ENCODE results near the gene IKZF1.

Gene IKZF1

DNA sequence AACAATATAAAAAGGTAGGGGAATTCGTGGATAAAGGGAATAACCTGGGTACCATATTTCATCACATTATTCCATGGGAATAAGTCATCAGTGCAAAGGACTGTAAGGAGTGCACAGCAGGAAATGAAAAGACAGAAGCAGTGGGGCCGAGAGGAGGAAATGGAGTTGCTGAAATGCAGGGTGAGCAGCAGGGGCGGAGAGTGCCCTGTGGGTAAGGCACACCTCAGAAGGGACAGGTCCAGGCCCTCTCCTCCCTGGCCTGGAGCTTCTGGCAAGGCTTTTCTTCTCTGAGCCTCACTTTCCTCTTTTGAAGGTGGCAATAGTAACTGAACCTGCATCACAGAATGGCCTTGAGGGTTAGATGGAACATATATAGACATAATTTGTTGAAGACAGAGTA lies 26.2 kb downstream of the IKZF1 start:
- FAIRE-seq (no peak), DNase-seq (ENCODE audit: insufficient read length, low spot score) (no peak)
- TF ChIP-seq, protein P1, sequence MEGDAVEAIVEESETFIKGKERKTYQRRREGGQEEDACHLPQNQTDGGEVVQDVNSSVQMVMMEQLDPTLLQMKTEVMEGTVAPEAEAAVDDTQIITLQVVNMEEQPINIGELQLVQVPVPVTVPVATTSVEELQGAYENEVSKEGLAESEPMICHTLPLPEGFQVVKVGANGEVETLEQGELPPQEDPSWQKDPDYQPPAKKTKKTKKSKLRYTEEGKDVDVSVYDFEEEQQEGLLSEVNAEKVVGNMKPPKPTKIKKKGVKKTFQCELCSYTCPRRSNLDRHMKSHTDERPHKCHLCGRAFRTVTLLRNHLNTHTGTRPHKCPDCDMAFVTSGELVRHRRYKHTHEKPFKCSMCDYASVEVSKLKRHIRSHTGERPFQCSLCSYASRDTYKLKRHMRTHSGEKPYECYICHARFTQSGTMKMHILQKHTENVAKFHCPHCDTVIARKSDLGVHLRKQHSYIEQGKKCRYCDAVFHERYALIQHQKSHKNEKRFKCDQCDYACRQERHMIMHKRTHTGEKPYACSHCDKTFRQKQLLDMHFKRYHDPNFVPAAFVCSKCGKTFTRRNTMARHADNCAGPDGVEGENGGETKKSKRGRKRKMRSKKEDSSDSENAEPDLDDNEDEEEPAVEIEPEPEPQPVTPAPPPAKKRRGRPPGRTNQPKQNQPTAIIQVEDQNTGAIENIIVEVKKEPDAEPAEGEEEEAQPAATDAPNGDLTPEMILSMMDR (IDR thresholded peaks at IDR 0.05; ENCODE audit: insufficient read depth, missing control alignments): no peak

DNA sequence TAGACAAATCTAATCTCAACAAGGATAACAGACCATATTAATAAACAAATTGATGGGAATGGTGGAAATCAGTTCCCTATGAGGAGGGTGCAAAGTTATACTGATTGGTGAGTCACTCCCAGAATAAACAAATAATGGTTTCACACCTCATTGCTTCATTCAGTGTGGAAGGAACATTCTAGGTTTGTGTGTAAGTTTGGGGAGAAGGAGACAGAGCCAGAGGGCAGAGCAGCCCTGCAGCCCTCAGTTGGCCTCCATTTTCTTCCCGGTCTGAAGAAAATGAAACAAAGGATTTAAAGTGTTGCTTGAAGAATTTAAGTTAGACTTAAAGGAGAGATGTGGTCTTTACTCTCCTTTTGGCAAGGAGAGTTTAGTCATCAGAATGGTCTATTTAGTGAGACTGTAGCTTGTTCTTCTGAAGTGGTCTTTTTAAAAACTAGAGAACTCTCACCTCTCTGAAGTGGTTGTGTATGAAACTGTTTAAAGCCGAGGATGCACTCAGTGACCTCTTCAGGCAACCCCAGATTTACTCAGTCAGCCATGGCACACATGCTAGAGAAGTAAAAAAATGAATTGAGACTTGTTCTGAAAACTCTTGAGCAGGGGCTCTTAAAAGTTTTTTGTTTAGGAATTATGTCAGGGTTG lies 27.2 kb downstream of the IKZF1 start:
- TF ChIP-seq, protein P1 (IDR thresholded peaks at IDR 0.05; ENCODE audit: insufficient read depth, missing control alignments): no peak
- no peak for DNase-seq (ENCODE audit: insufficient read length, low spot score)
- FAIRE-seq: no peak

DNA sequence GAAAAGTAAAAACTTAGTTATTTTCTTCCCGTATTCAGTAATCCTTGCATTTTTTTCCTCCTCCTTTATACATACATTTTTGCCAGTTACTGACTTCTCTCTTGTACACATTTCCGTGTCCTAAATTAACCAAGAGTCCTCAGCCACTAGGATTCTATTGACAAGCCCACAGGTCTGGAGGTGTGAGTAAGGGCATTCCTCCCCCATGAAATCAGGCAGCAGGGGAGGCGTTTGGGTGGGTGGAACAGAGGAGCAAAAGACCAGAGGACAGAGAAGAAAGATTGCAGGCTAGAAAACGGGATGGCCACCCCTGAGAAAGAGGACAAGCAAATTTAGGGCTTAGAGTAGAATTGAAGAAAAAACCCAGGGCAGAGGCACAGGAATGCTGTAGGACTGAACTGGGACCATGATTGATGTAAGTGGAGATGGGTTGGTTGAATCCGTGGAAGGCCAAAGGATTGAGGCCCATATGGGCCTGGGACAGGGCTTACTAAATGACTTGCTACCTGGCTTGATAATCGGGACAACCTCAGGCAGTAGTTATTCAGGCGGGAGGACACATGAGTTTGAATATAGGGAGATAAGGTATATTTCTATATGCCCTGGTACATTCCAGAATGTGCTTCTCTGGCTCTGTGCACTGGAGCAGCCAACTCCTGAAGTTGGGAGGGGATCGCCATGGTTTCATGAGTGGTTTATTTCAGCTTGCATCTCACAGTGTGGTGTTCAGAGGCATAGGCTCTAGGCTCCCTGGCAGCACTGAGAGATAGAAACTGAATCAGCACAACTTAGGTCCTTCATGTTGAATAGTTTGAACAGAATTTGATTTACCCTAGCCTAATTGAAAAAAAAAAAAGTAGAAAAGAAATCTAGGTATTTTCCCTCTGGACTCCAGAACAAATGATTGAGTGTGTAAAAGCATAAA lies 28.0 kb downstream of the IKZF1 start:
- DNase-seq (ENCODE audit: insufficient read length, low spot score): no peak
- TF ChIP-seq, protein P1 (IDR thresholded peaks at IDR 0.05; ENCODE audit: insufficient read depth, missing control alignments): no peak
- FAIRE-seq: no peak

DNA sequence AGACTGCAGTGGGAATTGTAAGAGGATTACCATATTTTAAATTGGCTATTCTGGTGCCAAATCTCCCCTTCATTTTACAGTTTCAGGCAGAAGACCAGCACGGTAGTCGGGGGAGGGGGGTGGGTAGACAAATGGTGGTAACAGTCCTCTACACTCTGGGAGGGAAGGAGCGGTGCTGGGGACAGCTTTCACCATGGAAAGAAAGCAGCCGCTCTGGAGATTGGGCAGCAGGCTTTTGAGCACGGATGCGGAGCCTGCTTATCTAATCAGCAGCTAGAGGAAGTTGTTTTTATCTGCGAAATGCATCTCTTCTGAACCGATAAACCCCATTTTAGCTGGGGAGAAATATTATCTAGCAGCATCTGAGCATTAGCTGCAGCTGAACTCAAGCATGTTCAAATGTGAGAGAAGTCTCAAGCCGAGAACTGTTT lies 28.7 kb downstream of the IKZF1 start:
- no peak for DNase-seq (ENCODE audit: insufficient read length, low spot score)
- FAIRE-seq: no peak
- TF ChIP-seq, protein P1 (IDR thresholded peaks at IDR 0.05; ENCODE audit: insufficient read depth, missing control alignments): no peak

DNA sequence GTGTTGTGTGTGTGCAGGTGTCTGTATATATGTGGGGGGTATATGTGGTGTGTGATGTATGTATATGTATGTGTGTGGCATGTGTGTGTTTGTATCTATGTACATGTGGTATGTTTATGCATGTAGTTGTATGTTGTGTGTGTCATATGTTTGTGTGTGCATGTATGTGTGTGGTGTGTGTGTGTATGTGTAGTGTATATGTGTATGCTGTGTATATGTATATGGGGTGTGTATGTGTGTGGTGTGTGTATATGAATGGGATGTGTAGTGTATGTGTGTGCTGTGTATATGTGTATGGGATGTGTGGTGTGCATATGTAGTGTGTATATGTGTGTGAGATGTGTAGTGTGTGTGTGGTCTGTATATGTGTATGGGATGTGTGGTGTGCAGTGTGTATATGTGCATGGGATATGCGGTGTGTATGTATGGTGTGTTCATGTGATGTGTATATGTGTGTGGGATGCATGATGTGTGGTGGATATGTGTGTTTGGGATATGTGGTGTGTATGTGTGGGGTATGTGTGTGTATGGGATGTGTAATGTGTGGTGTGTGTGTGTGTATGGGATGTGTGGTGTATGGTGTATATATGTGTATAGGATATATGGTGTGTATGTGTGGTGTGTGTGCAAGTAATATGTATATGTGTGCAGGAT lies 30.0 kb downstream of the IKZF1 start:
- FAIRE-seq: no peak

DNA sequence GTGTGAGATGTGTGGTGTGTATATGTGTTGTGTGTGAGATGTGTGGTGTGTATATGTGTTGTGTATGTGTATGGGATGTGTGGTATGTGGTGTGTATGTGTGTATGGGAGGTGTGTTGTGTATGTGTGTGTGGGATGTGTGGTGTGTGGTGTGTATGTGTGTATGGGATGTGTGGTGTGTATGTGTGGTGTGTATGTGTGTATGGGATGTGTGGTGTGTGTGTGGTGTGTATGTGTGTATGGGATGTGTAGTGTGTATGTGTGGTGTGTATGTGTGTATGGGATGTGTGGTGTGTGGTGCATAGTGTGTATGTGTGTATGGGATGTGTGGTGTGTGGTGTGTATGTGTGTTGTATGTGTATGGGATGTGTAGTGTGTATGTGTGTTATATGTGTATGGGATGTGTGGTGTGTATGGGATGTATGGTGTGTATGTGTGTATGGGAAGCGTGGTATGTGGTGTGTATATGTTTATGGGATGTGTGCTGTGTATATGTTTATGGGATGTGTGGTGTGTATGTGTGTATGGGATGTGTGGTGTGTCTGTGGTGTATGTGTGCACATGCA lies 30.8 kb downstream of the IKZF1 start:
- DNase-seq (ENCODE audit: insufficient read length, low spot score) (no peak), FAIRE-seq (no peak)
- TF ChIP-seq, protein P1 (IDR thresholded peaks at IDR 0.05; ENCODE audit: insufficient read depth, missing control alignments): no peak

More for the DNA sequence above, 30.0 kb downstream of the IKZF1 start:
- DNase-seq (ENCODE audit: insufficient read length, low spot score): no peak
- TF ChIP-seq, protein P1 (IDR thresholded peaks at IDR 0.05; ENCODE audit: insufficient read depth, missing control alignments): no peak

All from D721Med (cell line).